Measurements from ENCODE around the gene NCOA4.
"Not testable (repeated sequence)": the region's sequence is repeated elsewhere in the genome, so short reads cannot be mapped to it uniquely, and the experiment has no call there.

The NCOA4 gene

GRCh38 chr10:45997994-45998763 lies 32.2 kb downstream of the NCOA4 start:
- no peak for DNase-seq (ENCODE audit: extremely low read depth in 1 of 2, low read depth in 1 of 2)

DNA sequence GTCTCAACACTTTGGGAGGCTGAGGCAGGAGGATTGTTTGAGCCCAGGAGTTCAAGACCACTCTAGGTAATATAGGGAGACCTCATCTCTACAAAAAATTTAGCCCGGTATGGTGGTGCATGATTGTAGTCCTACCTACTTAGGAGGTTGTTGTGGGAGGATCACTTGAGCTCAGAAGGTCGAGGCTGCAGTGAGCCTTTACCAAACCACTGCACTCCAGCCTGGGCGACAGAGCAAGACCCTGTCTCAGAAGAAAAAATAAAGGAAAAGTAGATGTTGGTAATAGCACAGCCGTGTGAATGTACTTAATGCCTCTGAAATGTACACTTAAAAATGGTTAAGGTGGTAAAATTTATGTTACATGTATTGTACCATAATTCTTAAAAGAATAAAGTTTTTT lies 32.9 kb downstream of the NCOA4 start:
- DNase-seq (ENCODE audit: extremely low read depth in 1 of 2, low read depth in 1 of 2): no peak

DNA sequence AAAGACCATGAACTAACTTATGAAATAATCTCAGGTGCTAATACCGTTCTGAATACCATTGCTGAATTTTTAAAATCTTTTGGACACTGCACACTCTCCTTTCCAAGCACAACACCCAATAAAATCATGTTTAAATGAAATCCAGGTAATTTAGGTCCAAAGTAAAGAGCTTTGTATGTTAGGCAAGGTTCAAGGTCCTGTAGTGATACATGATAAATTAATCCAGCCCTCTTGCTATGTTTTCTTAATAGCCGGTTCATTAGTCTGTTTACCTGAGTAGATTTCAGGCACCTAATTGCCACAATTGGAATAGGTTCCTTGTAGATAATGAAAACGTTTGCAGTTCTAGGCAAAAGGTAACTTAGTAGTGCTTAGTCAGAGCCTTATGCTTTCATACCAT lies 44.8 kb downstream of the NCOA4 start:
- DNase-seq (ENCODE audit: extremely low read depth in 1 of 2, low read depth in 1 of 2): not testable (repeated sequence)

- not testable (repeated sequence) for DNase-seq (ENCODE audit: extremely low read depth in 1 of 2, low read depth in 1 of 2)
Measured at GRCh38 chr10:45984473-45984872, 46.0 kb downstream of the NCOA4 start.

GRCh38 chr10:45983538-45984186 lies 46.8 kb downstream of the NCOA4 start:
- peak in 1 of 2 donors; percentile 6 for DNase-seq (ENCODE audit: extremely low read depth in 1 of 2, low read depth in 1 of 2)

- not testable (repeated sequence) for DNase-seq (ENCODE audit: extremely low read depth in 1 of 2, low read depth in 1 of 2)
Measured at GRCh38 chr10:45981367-45981766, 49.1 kb downstream of the NCOA4 start.

DNA sequence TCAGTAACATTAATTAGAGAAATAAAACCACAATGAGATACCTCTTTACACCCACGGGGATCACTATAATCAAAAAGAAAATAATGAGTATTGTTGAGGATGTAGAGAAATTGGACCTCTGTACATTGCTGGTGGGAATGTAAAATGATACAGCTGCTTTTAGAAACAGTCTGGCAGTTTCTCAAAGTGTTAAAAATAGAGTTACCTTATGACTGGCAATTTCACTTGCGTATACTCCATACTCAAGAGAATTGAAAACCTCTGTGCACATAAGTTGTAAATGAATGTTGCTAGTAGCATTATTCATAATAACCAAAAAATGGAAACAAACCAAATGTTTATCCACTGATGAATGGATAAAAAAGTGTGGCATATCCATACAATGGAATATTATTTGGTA lies 51.9 kb downstream of the NCOA4 start:
- not testable (repeated sequence) for DNase-seq (ENCODE audit: extremely low read depth in 1 of 2, low read depth in 1 of 2)

DNA sequence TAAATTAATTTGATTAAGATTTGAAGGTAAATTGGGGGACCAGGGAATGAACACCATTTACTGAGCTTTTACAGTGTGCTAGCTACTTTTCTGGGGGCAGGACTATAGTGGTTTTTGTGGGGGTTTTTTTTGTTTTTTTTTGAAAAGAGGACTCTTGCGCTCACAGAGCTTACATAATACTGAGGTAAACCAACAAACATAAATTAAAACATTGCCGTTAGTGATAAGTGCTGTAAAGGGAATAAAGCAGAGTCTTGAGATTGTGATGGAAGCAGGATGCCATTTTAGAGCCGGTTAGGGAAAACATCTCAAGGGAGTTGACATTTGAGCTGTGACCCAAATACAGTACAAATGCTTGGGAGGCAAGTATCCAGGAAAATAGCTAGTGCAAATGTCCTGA lies 56.4 kb downstream of the NCOA4 start:
- not testable (repeated sequence) for DNase-seq (ENCODE audit: extremely low read depth in 1 of 2, low read depth in 1 of 2)

DNA sequence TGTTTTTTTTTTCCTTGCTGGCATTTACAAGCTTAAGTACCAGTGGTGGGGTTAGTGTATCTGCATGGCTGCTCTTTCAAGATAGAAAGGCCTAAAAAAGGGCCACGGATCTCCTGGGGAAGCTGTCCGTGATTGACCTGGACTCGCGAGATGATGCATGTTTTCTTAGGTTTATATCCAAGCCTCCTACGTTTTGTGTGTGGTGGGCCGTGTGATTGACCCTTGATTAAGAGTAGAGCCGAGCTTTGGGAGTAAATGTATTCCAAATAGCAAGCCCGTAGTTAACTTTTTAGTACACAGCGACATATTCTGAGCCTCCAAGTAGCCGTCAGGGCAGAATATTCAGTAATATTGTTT lies 57.6 kb downstream of the NCOA4 start:
- not testable (repeated sequence) for DNase-seq (ENCODE audit: extremely low read depth in 1 of 2, low read depth in 1 of 2)

GRCh38 chr10:45972106-45972812 lies 58.2 kb downstream of the NCOA4 start, which contains the start of gene TIMM23:
TSS of gene TIMM23 (plus strand) at chr10:45972489. CDS start at chr10:45972625, 136 bp downstream.
- DNase-seq (ENCODE audit: extremely low read depth in 1 of 2, low read depth in 1 of 2): peak; percentile 44 to 77

GRCh38 chr10:45971742-45972105 lies 58.7 kb downstream of the NCOA4 start:
- DNase-seq (ENCODE audit: extremely low read depth in 1 of 2, low read depth in 1 of 2): not testable (repeated sequence)

- DNase-seq (ENCODE audit: extremely low read depth in 1 of 2, low read depth in 1 of 2): not testable (repeated sequence)
Measured at GRCh38 chr10:45971019-45971418, 59.4 kb downstream of the NCOA4 start.

- not testable (repeated sequence) for DNase-seq (ENCODE audit: extremely low read depth in 1 of 2, low read depth in 1 of 2)
Measured at GRCh38 chr10:45962686-45963452, 67.6 kb downstream of the NCOA4 start.

- DNase-seq (ENCODE audit: extremely low read depth in 1 of 2, low read depth in 1 of 2): not testable (repeated sequence)
Measured at GRCh38 chr10:45957928-45958327, 72.5 kb downstream of the NCOA4 start.

DNA sequence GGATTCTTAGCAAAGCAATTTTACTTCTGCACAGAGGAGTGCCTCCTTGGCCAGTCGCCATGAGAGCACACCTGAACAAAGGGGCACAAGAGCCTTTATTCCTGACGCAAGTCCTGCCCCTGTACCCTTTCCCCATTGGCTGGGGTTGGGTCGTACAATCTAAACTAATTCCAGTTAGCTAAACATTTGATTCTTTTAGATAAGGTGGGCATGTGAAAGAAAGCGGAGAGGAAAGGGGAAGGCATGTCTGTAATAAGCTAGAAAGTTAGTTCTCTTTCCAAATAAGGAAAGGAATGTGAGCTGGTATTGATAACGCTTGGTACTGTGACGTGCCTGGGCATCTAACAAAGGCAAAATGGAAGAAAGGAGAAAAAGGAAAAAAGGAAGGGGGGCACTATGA lies 73.8 kb downstream of the NCOA4 start:
- not testable (repeated sequence) for DNase-seq (ENCODE audit: extremely low read depth in 1 of 2, low read depth in 1 of 2)

Measured in activated CD8-positive, alpha-beta memory T cell treated with anti-CD3 and anti-CD28 coated beads for 1 hour (primary cell).